PC-9 (cell line): Measurements from ENCODE around the gene SPACDR.

Experiments used
- CTCF ChIP-seq: fragments of 200-600 bp; sonication (generic); conservative IDR thresholded peaks from 2 replicates; pipeline ENCODE4 v1.6.1; 2017; ENCODE audit warnings: mixed run types, antibody characterized with exemption, mild to moderate bottlenecking, moderate library complexity
- EZH2 ChIP-seq: fragments of 200-600 bp; sonication (generic); IDR thresholded peaks from 2 replicates; pipeline ENCODE4 v1.8.0; 2017; ENCODE audit warnings: antibody characterized with exemption, low read depth

DNA sequence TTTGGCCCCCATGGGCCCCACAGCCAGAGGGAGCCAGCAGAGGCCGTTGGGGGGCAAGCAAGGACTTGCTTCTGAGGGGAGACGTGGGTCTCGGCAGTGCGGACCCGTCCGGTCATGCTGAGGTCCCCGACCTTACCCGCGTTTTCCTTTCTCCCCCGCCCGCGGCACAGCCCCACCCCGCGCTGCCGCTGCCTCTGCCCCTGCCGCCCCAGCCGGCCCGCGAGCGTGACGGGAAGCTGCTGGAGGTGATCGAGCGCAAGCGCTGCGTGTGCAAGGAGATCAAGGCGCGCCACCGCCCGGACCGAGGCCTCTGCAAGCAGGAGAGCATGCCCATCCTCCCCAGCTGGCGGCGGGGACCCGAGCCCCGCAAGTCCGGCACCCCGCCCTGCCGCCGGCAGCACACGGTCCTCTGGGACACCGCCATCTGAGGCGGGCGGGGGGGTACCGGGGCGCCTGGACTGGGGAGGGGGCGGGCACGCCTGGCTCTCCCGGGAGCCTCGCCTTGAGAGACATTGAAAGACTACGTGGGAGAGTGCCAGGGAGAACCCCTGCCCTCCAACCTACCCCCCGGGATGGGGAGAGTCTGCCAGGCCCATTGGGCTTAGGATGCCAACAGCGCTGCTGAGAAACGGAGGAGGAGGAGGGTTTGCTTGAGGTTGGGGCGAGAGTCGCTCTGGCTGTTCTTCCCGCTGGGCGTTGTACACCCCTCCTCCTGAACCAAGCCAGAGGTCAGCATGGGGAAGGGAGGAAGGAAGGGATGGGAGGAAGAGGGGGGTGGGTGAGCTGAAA is 29.6 kb upstream of the SPACDR start:
- TF ChIP-seq CTCF (no peak), EZH2 (no peak)
